DOHH2 (cell line): Measurements from ENCODE around the gene FBXL20.

Experiments
- CTCF ChIP-seq: fragments of 200-600 bp; sonication (generic); IDR thresholded peaks from one replicate; pipeline ENCODE4 v1.5.1; 2014; ENCODE audit warnings: antibody characterized with exemption, mild to moderate bottlenecking, low read depth, low read length; ENCODE audit not compliant: poor library complexity, severe bottlenecking
- EZH2phosphoT487 ChIP-seq: fragments of 200-600 bp; sonication (generic); IDR thresholded peaks from 2 replicates; pipeline ENCODE4 v1.6.1; 2017; ENCODE audit warnings: borderline replicate concordance, mild to moderate bottlenecking, antibody characterized with exemption, low read length, moderate library complexity, mixed read lengths

DNA sequence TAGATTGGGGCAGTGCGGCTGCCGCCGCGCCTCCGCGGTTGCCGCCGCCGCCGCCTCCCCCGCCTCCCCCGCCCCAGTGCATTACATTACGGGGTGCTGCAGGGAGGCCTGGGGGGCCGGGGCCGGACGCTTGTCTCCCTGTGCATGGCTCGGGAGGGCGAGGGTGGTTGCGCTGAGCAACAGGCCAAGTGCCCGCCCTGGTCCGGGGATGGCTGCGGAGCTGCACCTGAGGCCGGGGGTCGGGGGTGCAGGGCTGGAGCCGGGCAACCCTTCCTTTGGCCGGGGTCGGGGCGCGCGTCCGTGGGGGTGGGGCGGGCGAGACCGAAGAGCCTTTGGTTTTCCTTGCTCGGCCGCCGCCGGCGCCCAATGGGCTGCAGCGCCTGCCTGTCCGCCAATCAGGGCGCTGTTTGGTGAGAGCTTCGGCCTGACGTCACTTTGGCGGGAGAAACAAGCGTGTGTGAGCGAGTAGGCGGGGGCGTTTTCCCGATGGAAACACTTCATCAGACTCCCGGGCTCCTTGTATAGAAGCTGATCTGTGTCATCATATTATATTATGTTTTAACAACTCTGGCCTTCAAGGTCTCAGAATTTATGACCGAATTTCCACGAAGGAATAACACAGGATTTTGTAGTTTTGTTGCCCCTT lies 941 bp upstream of the FBXL20 start:
- TF ChIP-seq CTCF (no peak), EZH2phosphoT487 (no peak)
